Measurements from ENCODE around the gene KCNMA1. TPM values are rescaled to one million over a fixed set of nuclear protein-coding genes. Genes with fewer than 3 reads are reported as not detected.
A peak's percentile ranks its signal among the peaks of the same experiment; 100 is the strongest.

The KCNMA1 gene
- total RNA-seq, 1 experiment from 2014 or later: 143 TPM

GRCh38 chr10:77602913-77603533 is 34.6 kb downstream of the KCNMA1 start:
- intact Hi-C loops (cut with micrococcal nuclease): no loop called here
- ChIA-PET POLR2A (ENCODE audit: unreplicated experiment) (no interaction called here), CTCF (no interaction called here)
- Histone ChIP-seq H3K9me3 (ENCODE audit: low read length) (no peaks in the 10 kb centered on the region), H3K4me3 (ENCODE audit: low read length) (no peak overlapping the region), H3K27me3 (ENCODE audit: low read length) (no peaks in the 10 kb centered on the region), H3K4me1 (ENCODE audit: insufficient read depth, low read length) (peaks cover 60% of the 10 kb centered on the region), H3K9ac (ENCODE audit: low read length) (no peak overlapping the region), H4K20me1 (ENCODE audit: low read length) (no peaks in the 10 kb centered on the region), H3F3A (ENCODE audit: low read length, unreplicated experiment) (no peaks in the 10 kb centered on the region), H3K4me2 (ENCODE audit: low read length) (no peak overlapping the region), H3K79me2 (ENCODE audit: low read length) (peaks cover 95% of the 10 kb centered on the region), H3K27ac (ENCODE audit: low read length) (no peak overlapping the region), H3K36me3 (ENCODE audit: low read depth, low read length) (no peaks in the 10 kb centered on the region), H2AFZ (ENCODE audit: low read length) (no peak overlapping the region), H3K9me2 (replicated peaks; ENCODE audit: low read length) (no peaks in the 10 kb centered on the region)
- TF ChIP-seq EZH2phosphoT487 (IDR thresholded peaks at IDR 0.05; ENCODE audit: borderline replicate concordance, low read length): no peak
- TF ChIP-seq CTCF (conservative IDR thresholded peaks at IDR 0.05; ENCODE audit: low read depth, low read length): no peak
- no peak for TF ChIP-seq EZH2 (IDR thresholded peaks at IDR 0.05; ENCODE audit: low read length, unreplicated experiment)
- no peak for ATAC-seq
- BruUV-seq (replicated peaks): no TSS peak
- DNase-seq: no peak

- ChIA-PET POLR2A (ENCODE audit: unreplicated experiment) (no interaction called here), CTCF (no interaction called here)
- DNase-seq (peak; percentile 35), ATAC-seq (no peak)
- H3K4me2 ChIP-seq (ENCODE audit: low read length): no peak overlapping the region
- H3K27ac ChIP-seq (ENCODE audit: low read length): no peak overlapping the region
- no peak overlapping the region for H2AFZ ChIP-seq (ENCODE audit: low read length)
- no peaks in the 10 kb centered on the region for H3K27me3 ChIP-seq (ENCODE audit: low read length)
- H3K9ac ChIP-seq (ENCODE audit: low read length): no peak overlapping the region
- intact Hi-C loops (cut with micrococcal nuclease): no loop called here
- peaks cover 53% of the 10 kb centered on the region for H3K4me1 ChIP-seq (ENCODE audit: insufficient read depth, low read length)
- no peaks in the 10 kb centered on the region for H3K9me3 ChIP-seq (ENCODE audit: low read length)
- TF ChIP-seq CTCF (conservative IDR thresholded peaks at IDR 0.05; ENCODE audit: low read depth, low read length) (peak; percentile 53), EZH2phosphoT487 (IDR thresholded peaks at IDR 0.05; ENCODE audit: borderline replicate concordance, low read length) (no peak), EZH2 (IDR thresholded peaks at IDR 0.05; ENCODE audit: low read length, unreplicated experiment) (no peak)
- H3K9me2 ChIP-seq (replicated peaks; ENCODE audit: low read length): no peaks in the 10 kb centered on the region
- no peak overlapping the region for H3K4me3 ChIP-seq (ENCODE audit: low read length)
- no peaks in the 10 kb centered on the region for H3K36me3 ChIP-seq (ENCODE audit: low read depth, low read length)
- peaks cover 92% of the 10 kb centered on the region for H3K79me2 ChIP-seq (ENCODE audit: low read length)
- H3F3A ChIP-seq (ENCODE audit: low read length, unreplicated experiment): no peaks in the 10 kb centered on the region
- no TSS peak for BruUV-seq (replicated peaks)
- H4K20me1 ChIP-seq (ENCODE audit: low read length): no peaks in the 10 kb centered on the region
Measured at GRCh38 chr10:77602231-77602912, 35.2 kb downstream of the KCNMA1 start.

- H3K4me1 ChIP-seq (ENCODE audit: insufficient read depth, low read length): peaks cover 45% of the 10 kb centered on the region
- ChIA-PET POLR2A (ENCODE audit: unreplicated experiment) (no interaction called here), CTCF (no interaction called here)
- no peaks in the 10 kb centered on the region for H3K27me3 ChIP-seq (ENCODE audit: low read length)
- no TSS peak for BruUV-seq (replicated peaks)
- DNase-seq: peak; percentile 40
- no peaks in the 10 kb centered on the region for H3K9me2 ChIP-seq (replicated peaks; ENCODE audit: low read length)
- ATAC-seq: peak; percentile 11; the same call in 1 of the 2 replicates
- no peaks in the 10 kb centered on the region for H4K20me1 ChIP-seq (ENCODE audit: low read length)
- TF ChIP-seq CTCF (conservative IDR thresholded peaks at IDR 0.05; ENCODE audit: low read depth, low read length) (no peak), EZH2 (IDR thresholded peaks at IDR 0.05; ENCODE audit: low read length, unreplicated experiment) (no peak), EZH2phosphoT487 (IDR thresholded peaks at IDR 0.05; ENCODE audit: borderline replicate concordance, low read length) (no peak)
- H2AFZ ChIP-seq (ENCODE audit: low read length): no peak overlapping the region
- H3K4me3 ChIP-seq (ENCODE audit: low read length): no peak overlapping the region
- H3K79me2 ChIP-seq (ENCODE audit: low read length): peaks cover 91% of the 10 kb centered on the region
- H3K9ac ChIP-seq (ENCODE audit: low read length): no peak overlapping the region
- no peak overlapping the region for H3K4me2 ChIP-seq (ENCODE audit: low read length)
- intact Hi-C loops (cut with micrococcal nuclease): no loop called here
- H3K27ac ChIP-seq (ENCODE audit: low read length): no peak overlapping the region
- no peaks in the 10 kb centered on the region for H3F3A ChIP-seq (ENCODE audit: low read length, unreplicated experiment)
- no peaks in the 10 kb centered on the region for H3K36me3 ChIP-seq (ENCODE audit: low read depth, low read length)
- H3K9me3 ChIP-seq (ENCODE audit: low read length): no peaks in the 10 kb centered on the region
Measured at GRCh38 chr10:77601488-77601887, 36.1 kb downstream of the KCNMA1 start.

All from PC-3 (cell line).